Heart right ventricle (tissue), 16 donors: ENCODE data around the gene PTCD1. TPM values are rescaled to one million over a fixed set of nuclear protein-coding genes. Genes with fewer than 3 reads are reported as not detected.

Source experiments
- ATAC-seq, 8 donors: fragments of 200-7000 bp; cut with Tn5 transposase; one replicate each; pipeline ENCODE4 v1.9.1; 2020; ENCODE audit warnings: mild to moderate bottlenecking in 8 of 8, moderate library complexity in 8 of 8, moderate number of reproducible peaks in 1 of 8
- DNase-seq, 2 donors: peaks; one replicate each; pipeline ENCODE4 v3.0.0-alpha.2; 2020
- H3K27ac ChIP-seq, 10 donors: fragments of 200-600 bp; sonication (generic) in 2 of 10; one replicate each; pipeline versions ENCODE4 v1.5.0 to v1.8.0; 2020 to 2022; ENCODE audit warnings: mild to moderate bottlenecking in 3 of 10
- H3K27me3 ChIP-seq, 7 donors: fragments of 200-600 bp; one replicate each; pipeline ENCODE4 v1.8.0; 2021 to 2022; ENCODE audit warnings: mild to moderate bottlenecking in 2 of 7
- H3K36me3 ChIP-seq, 9 donors: fragments of 200-600 bp; sonication (generic) in 1 of 9; one replicate each; pipeline versions ENCODE4 v1.5.0 to v1.8.0; 2020 to 2022; ENCODE audit warnings: mild to moderate bottlenecking in 2 of 9
- H3K4me1 ChIP-seq, 9 donors: fragments of 200-600 bp; sonication (generic) in 1 of 9; one replicate each; pipeline versions ENCODE4 v1.5.0 to v1.8.0; 2020 to 2022; ENCODE audit warnings: mild to moderate bottlenecking in 4 of 9
- H3K4me3 ChIP-seq, 10 donors: fragments of 200-600 bp; sonication (generic) in 2 of 10; one replicate each; pipeline versions ENCODE4 v1.5.0 to v1.8.0; 2020 to 2022; ENCODE audit warnings: mild to moderate bottlenecking in 7 of 10, moderate library complexity in 2 of 10
- H3K9me3 ChIP-seq, 11 donors: fragments of 200-600 bp in 10 of 11; sonication (generic) in 2 of 11; one replicate each; pipeline versions ENCODE4 v1.5.0 to v1.8.0; 2013 to 2022; ENCODE audit warnings: mild to moderate bottlenecking in 2 of 11, control low read depth in 1 of 11, moderate library complexity in 1 of 11
- WGBS, 2 donors: extraction: QIAGEN DNeasy Blood & Tissue Kit; methylation state at CpG; one replicate each; pipeline ENCODE4 v1.1.7; 2013; ENCODE audit warnings: inconsistent platforms in 1 of 2; 5-methylcytosine and 5-hydroxymethylcytosine counted together
- intact Hi-C, 10 donors: fragments of 100-400 bp; cut with DNase I; formaldehyde crosslinking; loops; one replicate each; pipeline versions ENCODE4 v1.11.1 to v1.14.2; 2022
- polyA plus RNA-seq, 2 donors: library from polyadenylated mRNA; stranded (reverse); fragments of 200-250 nt; gene quantifications; one replicate each; pipeline ENCODE4 v1.2.3, GENCODE V29; 2013
- total RNA-seq, 10 donors: library from RNA; stranded (reverse); fragmentation: NEBNext Ultra II Directional in 3 of 10; extraction: Animal tissue kit (Norgen Biotek cat#: 25700) in 3 of 10; gene quantifications; one replicate each; pipeline versions ENCODE4 v1.2.1 to v1.2.4, GENCODE V29; 2021 to 2023
- TF ChIP-seq, protein P1 (sequence below), 9 donors: fragments of 200-600 bp; sonication (generic) in 2 of 9; IDR thresholded peaks; one replicate each; pipeline versions ENCODE4 v1.5.0 to v1.8.0; 2021 to 2022; ENCODE audit warnings: antibody characterized with exemption in 9 of 9, mild to moderate bottlenecking in 5 of 9, moderate library complexity in 1 of 9
- donor health status: Arrhythmogenic right ventricular cardiomyopathy.
- donor health status: ischemic (EF 13 %, LVEDD 7.1; RV severe dilation, severe dysfunction).
- donor health status: healthy with polysubstance abuse.
- donor health status: DM: no; HTN: yes; CAD: no.
- donor health status: DM: no; HTN: no; CAD: no.
- donor health status: ischemic (EF 25% LVEDD 6.9; RV normal size, moderate dysfunction).
- donor health status: ischemic (EF 25% LVEDD 5.7; RV mildly dilated, moderate dysfunction).
- donor health status: healthy.
- donor health status: DM: yes; HTN: yes; CAD: no.
- donor health status: Ischemic cardiomyopathy.
- donor health status: ischemic (EF 35%, LVEDD 5.7; RV mildly dilated, moderate dysfunction).
- donor health status: nonischemic (EF 11% LVEDD 7.7; RV severe dilation, severe dysfunction).
- donor health status: DM: yes; HTN: yes; CAD: no.
- donor health status: PGD.
- donor health status: ischemic (EF 29% LVEDD 5.4; RV normal size, mild dysfunction).
- donor health status: nonischemic (EF 23%, LVEDD 6.1; RV moderate dilation, normal function).

PTCD1 gene
- total and polyA plus RNA-seq, 12 donors, result 2.4 to 4.8 (median 3.1) TPM

GRCh38 chr7:99396418-99397296 lies 41.9 kb downstream of the PTCD1 start:
- no peak overlapping the region for H3K4me3 ChIP-seq
- no peak overlapping the region for H3K27ac ChIP-seq
- TF ChIP-seq, protein P1, sequence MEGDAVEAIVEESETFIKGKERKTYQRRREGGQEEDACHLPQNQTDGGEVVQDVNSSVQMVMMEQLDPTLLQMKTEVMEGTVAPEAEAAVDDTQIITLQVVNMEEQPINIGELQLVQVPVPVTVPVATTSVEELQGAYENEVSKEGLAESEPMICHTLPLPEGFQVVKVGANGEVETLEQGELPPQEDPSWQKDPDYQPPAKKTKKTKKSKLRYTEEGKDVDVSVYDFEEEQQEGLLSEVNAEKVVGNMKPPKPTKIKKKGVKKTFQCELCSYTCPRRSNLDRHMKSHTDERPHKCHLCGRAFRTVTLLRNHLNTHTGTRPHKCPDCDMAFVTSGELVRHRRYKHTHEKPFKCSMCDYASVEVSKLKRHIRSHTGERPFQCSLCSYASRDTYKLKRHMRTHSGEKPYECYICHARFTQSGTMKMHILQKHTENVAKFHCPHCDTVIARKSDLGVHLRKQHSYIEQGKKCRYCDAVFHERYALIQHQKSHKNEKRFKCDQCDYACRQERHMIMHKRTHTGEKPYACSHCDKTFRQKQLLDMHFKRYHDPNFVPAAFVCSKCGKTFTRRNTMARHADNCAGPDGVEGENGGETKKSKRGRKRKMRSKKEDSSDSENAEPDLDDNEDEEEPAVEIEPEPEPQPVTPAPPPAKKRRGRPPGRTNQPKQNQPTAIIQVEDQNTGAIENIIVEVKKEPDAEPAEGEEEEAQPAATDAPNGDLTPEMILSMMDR (IDR thresholded peaks at IDR 0.05), result no peak
- peaks cover 0 to 99% (median 27%) of the 10 kb centered on the region in 9 donors for H3K36me3 ChIP-seq
- WGBS, 2 donors, result 83 to 84% methylated on average over 21 of the region's 21 CpGs
- DNase-seq, result no peak
- H3K27me3 ChIP-seq, result no peaks in the 10 kb centered on the region
- no peak for ATAC-seq
- H3K4me1 ChIP-seq, result peaks cover 3 to 30% (median 21%) of the 10 kb centered on the region in 9 donors
- intact Hi-C loops, result no loop called here
- H3K9me3 ChIP-seq, result no peaks in the 10 kb centered on the region

DNA sequence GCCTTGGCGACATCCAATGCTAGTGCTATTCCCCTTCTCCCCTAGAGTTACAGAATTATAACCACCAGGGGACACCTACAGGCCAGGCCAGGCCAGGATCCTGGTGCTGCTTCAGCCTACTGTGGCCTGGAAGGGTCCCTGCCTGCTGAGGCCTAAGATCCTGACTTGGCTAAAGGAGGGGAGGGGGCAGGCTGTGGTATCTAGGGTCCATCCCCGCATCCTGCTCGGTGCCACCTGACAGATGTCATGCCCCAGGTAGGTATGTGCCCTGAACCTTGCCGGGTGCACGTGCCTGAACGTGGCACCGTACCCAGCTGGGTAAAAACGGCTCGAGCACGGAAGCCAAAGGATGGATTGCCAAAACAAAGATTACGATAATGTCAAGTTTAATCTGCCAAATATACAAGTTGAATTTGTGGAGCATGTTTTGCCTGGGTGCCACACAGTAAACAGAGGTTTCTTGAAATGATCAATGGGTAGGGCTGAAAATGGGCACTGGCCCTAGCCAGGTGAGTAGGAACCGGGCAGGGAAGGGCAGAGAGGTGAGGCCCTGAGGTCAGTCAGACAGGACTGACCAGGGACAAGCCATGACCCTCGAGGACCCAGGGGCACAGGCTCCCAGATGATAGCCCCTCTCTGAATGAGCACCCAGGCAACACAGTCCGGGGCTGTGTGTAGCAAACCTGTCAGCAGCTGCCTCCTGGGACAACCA lies 42.8 kb downstream of the PTCD1 start:
- peaks cover 0 to 99% (median 28%) of the 10 kb centered on the region in 9 donors for H3K36me3 ChIP-seq
- 71 to 82% methylated on average over 14 of the region's 14 CpGs for WGBS, 2 donors
- H3K27me3 ChIP-seq, result no peaks in the 10 kb centered on the region
- no peak overlapping the region for H3K4me3 ChIP-seq
- H3K27ac ChIP-seq, result peak overlapping the region in 2 of 10 donors; percentile 6 to 39
- TF ChIP-seq, protein P1 (IDR thresholded peaks at IDR 0.05), result peak in 1 of 9 donors; percentile 6
- DNase-seq, result no peak
- peaks cover 3 to 30% (median 22%) of the 10 kb centered on the region in 9 donors for H3K4me1 ChIP-seq
- ATAC-seq, result no peak
- H3K9me3 ChIP-seq, result no peaks in the 10 kb centered on the region
- intact Hi-C loops, result no loop called here

GRCh38 chr7:99394188-99394502 lies 44.5 kb downstream of the PTCD1 start:
- no peak overlapping the region for H3K4me3 ChIP-seq
- H3K27me3 ChIP-seq, result no peaks in the 10 kb centered on the region
- H3K9me3 ChIP-seq, result no peaks in the 10 kb centered on the region
- 89 to 95% methylated on average over 4 of the region's 4 CpGs for WGBS, 2 donors
- peaks cover 0 to 99% (median 34%) of the 10 kb centered on the region in 9 donors for H3K36me3 ChIP-seq
- TF ChIP-seq, protein P1 (IDR thresholded peaks at IDR 0.05), result no peak
- H3K27ac ChIP-seq, result peak overlapping the region in 2 of 10 donors; percentile 71 to 77
- intact Hi-C loops, result no loop called here
- DNase-seq, result no peak
- H3K4me1 ChIP-seq, result peaks cover 3 to 24% (median 21%) of the 10 kb centered on the region in 9 donors
- ATAC-seq, result peak in 1 of 8 donors; percentile 5

DNA sequence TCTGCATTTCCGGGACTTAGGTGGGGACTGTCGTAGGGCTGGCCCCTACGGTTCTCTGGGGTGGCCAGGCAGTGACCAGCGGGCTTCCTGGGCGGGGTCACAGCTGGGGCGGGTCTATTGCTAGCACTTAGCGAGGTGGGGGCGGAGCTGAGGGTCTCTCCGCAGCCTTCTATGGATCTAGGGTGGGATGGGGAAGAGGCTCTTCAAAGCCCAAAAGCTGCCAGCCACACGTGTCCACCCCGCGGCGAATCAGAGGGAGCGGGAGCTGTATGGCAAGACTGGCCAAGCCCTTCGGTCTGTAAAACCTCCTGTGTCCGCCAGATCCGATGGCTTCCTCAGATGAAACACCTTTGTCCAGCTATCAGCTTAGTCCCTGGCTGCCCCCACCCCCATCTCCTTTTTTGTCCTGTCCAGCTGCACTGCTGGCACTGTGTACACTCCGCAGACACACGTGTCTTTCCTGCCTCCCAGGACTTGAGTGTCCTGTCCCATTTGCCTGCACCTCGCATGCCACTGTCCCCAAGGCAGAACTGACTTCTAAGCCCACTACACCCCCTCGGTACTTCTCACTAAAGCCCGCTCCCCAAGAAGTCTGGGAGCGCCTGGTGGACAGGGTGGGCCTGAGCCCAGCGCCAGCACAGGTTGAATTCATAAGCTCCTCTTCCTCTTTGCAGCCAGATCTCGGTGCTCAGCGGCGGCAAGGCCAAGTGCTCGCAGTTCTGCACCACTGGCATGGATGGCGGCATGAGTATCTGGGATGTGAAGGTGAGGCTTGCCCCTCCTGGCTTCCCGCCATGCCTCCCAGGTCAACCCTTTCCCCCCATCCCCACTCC lies 45.0 kb downstream of the PTCD1 start:
- 35 to 40% methylated on average over 30 of the region's 30 CpGs for WGBS, 2 donors
- H3K4me3 ChIP-seq, result peak overlapping the region; percentile 20 to 85 (median 60)
- H3K27me3 ChIP-seq, result no peaks in the 10 kb centered on the region
- TF ChIP-seq, protein P1 (IDR thresholded peaks at IDR 0.05), result no peak
- DNase-seq (peak; percentile 58 to 62), ATAC-seq (peak; percentile 65 to 79 (median 72))
- peak overlapping the region; percentile 13 to 77 (median 73) for H3K27ac ChIP-seq
- H3K9me3 ChIP-seq, result no peaks in the 10 kb centered on the region
- intact Hi-C loops, result loop anchor here in 1 of 10 donors (1.0 kb wide), 1 partner anchor 40 kb away; no protein-coding TSS in a partner anchor
- peaks cover 0 to 99% (median 36%) of the 10 kb centered on the region in 9 donors for H3K36me3 ChIP-seq
- H3K4me1 ChIP-seq, result peaks cover 3 to 24% (median 21%) of the 10 kb centered on the region in 9 donors
